8988T (cell line): ENCODE data around the gene ZNF425.
"Not testable (repeated sequence)": the region's sequence is repeated elsewhere in the genome, so short reads cannot be mapped to it uniquely, and the experiment has no call there.

Source experiments
- DNase-seq: peaks from one replicate; pipeline ENCODE4 v3.0.0; 2011

Gene ZNF425

GRCh38 chr7:149133028-149133710 lies 7.0 kb upstream of the ZNF425 start:
- DNase-seq: no peak

- no peak for DNase-seq
Measured at GRCh38 chr7:149130572-149131198, 4.6 kb upstream of the ZNF425 start.

DNA sequence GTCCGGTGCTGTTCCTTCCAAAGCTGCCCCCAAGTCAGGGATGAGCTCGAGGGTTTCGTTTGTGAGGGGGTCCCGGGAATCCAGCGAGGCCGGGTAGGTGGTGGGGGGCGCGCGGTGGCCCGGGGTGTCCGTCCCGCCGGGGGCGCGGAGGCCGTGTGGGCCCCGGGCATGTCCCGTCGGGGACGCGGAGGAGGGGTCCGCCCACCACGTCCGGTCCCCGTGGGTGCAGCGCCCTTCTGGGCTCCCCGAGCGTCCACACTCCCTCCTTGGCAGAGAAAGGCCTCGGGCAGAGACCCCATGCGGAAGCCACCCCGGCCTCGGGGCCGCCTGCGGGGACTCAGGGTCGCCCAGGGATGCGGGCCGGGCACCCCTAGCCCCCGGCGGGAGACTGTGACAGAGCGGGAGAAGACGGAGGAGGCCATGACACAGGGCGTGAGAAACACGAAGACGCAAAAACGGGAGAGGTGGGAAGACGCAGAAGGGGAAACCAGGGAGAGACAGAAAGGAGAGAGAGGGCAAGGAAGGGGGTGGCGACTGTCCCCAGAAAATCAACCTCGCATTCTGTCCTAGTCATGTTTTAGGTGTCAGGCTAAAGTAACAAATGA lies 640 bp upstream of the ZNF425 start:
- peak; percentile 33 for DNase-seq

GRCh38 chr7:149125189-149125862 lies 798 bp downstream of the ZNF425 start:
- DNase-seq: no peak

- no peak for DNase-seq
Measured at GRCh38 chr7:149109969-149110368, 16.2 kb downstream of the ZNF425 start.

DNA sequence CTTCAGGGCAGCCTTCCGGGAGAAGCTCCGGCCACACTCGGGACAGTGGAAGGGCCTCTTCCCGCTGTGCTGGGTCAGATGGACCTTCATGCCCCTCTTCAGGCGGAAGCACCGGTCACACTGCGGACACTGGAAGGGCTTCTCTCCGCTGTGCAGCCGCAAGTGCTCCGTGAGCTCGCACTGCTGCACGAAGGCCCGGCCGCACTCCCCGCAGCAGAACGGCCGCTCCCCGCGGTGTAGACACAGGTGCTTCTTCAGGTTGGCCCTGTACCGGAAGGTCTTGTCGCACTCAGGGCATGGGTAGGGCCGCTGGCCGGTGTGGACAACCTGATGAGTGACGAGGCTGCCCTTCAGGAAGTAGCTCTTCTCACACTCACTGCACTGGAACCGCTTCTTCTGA lies 21.4 kb downstream of the ZNF425 start:
- no peak for DNase-seq

GRCh38 chr7:149104214-149104613 lies 21.9 kb downstream of the ZNF425 start:
- no peak for DNase-seq

DNA sequence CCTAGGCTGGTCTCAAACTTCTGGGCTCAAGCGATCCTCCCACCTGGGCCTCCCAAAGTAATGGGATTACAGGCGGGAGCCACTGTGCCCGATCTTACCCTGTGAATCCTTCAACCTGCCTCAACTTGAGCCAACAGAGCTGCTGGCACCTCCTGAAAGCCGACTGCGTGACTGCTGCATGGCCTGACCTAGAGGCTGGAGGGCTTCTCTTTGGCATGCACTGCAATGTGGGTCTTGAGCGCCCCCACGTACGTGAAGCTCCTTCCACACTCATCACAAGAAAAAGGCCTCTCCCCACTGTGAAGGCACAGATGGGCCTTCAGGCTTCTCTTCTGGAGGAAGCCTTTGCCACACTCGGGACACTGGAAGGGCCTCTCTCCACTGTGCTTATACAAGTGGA lies 22.7 kb downstream of the ZNF425 start:
- no peak for DNase-seq

DNA sequence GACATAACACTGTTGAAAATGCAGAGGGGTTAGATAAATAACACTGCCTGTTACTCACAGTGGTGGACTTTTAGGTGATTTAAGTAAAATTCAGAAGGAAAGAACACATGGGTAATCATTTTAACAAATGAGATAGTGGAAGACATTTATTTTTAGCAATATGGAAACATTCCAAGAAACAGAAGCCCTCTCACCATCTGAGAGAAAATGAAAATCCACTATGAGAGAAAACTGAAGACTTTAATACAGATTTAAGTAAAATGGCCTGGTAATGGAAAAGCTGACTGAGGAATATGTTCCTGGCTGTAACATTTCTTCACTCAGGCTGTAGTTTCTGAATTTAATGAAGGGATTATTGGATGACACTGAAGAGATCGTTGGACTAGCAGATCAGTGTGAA lies 23.5 kb downstream of the ZNF425 start:
- no peak for DNase-seq

- DNase-seq: no peak
Measured at GRCh38 chr7:149100821-149101220, 25.3 kb downstream of the ZNF425 start.

GRCh38 chr7:149099058-149099457 lies 27.1 kb downstream of the ZNF425 start:
- no peak for DNase-seq

GRCh38 chr7:149097088-149097487 lies 29.0 kb downstream of the ZNF425 start:
- DNase-seq: no peak

GRCh38 chr7:149093228-149093627 lies 32.9 kb downstream of the ZNF425 start:
- DNase-seq: no peak

- DNase-seq: not testable (repeated sequence)
Measured at GRCh38 chr7:149092244-149092643, 33.9 kb downstream of the ZNF425 start.

DNA sequence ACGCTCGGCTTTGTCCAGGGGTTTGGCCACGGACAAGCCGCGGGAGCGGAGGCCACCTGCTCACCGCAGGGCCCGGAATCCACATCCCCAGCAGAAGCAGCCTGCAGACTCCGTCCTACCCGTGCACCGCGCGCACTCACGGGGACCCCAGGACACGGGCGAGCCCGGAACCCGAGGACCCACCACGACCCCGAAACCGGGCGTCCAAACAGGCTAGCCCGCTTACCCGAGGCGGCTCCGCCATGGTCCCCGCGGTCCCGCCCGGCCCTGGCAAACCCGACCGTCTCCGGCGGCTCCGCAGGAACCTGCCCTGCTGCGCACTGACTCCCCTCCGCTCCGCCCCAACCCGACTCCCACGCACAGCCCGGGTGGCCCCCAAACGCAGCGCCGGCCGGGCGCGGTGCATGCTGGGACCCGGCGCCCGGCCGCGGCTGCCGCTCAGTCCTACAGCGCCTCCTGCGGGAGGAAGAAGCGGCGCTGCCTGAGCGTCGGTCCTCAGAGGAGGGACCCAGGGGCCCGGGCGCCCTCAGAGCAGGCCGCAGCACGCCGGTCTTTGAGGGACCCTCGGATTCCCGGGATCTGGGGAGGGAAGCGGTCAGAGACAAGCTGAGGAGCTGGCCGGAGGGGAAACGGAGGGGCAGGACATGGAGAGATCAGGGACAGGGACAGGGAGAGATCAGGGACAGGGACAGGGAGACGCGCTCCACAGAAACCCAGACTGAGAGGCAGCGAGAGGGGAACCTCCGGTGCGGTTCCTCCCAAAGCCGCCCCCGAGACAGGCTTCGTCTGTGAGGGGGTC lies 35.5 kb downstream of the ZNF425 start, which contains the start of gene ZNF786:
TSS of gene ZNF786 (minus strand) at position 322 of the 799 bp plus-strand sequence. CDS start at position 244, 78 bp downstream.
- DNase-seq: peak; percentile 68

GRCh38 chr7:149087376-149087775 lies 38.7 kb downstream of the ZNF425 start:
- DNase-seq: no peak

- no peak for DNase-seq
Measured at GRCh38 chr7:149085866-149086265, 40.3 kb downstream of the ZNF425 start.

DNA sequence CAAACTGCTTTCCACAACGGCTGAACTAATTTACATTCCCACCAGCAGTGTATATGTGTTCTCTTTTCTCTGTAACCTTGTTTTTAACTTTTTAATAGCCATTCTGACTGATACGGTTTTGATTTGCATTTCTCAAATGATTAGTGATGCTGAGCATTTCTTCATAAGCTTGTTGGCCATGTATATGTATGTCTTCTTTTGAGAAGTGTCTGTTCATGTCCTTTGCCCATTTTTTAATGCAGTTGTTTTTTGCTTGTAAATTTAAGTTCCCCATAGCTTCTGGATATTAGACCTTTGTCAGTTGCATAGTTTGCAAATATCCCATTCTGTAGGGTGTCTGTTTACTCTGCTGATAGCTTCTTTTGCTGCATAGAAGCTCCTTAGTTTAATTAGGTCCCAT lies 41.7 kb downstream of the ZNF425 start:
- DNase-seq: no peak

GRCh38 chr7:149081914-149082313 lies 44.2 kb downstream of the ZNF425 start:
- no peak for DNase-seq

- no peak for DNase-seq
Measured at GRCh38 chr7:149077594-149077993, 48.5 kb downstream of the ZNF425 start.

DNA sequence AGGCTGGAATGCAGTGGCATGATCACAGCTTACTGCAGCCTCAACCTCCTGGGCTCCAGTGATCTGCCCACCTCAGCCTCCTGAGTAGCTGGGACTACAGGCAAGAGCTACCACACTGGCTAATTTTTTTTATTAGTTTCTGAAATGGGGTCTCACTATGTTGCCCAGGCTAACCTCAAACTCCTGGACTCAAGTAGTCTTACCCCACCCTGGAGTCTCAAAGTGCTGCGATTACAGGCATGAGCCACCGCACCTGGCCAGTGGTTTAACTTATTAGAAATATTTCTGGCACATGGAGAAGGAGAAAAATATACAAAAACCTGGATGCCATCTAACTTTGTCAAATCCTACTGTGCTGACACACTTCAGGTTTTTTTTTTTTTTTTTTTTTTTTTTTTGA lies 50.8 kb downstream of the ZNF425 start:
- DNase-seq: no peak

DNA sequence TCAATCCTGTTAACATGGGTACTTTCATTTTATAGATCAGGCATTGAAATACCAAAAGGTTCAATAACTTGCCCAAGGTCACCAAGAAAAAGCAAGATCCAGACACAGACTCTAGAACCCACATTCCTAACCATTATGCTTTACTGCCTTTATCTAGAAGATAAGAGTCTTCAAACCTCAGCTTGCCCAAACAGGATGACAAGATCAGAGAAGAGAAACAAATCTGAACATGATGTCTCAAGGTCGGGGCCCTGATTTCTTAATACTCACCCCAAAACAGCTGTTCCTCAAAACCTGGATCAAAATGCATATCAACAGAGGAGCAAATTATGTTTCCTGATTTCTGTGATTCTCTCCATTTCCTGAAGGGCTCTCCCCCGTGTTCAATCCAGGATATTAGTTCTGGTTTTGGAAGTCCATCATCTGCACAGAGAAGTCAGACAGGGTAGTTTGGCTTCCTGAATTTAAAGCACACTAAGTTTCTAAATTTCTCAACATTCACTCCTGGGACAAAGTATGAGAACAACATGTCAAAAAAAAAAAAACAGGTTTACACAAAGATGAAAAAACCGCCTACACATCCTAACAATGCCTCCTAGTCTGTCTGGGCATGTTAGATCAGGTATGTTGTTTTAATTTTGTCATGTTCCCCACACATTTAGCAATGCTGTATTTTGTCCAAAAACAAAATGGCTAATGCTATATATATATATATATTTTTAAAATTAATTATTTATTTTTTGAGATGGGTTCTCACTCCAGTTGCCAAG lies 51.8 kb downstream of the ZNF425 start:
- DNase-seq: no peak
